C4-2B (cell line): ENCODE data around the gene FYCO1.
A peak's percentile ranks its signal among the peaks of the same experiment; 100 is the strongest.

Source experiments
- H3K27ac ChIP-seq: fragments of 450-650 bp; 2 replicates; pipeline ENCODE4 v1.5.1; 2017
- ZFX ChIP-seq: fragments of 450-650 bp; IDR thresholded peaks from 2 replicates; pipeline ENCODE4 v1.6.1; 2017
- TF ChIP-seq, protein P1 (sequence below): fragments of 450-650 bp; conservative IDR thresholded peaks from 2 replicates; pipeline ENCODE4 v1.5.1; 2017; ENCODE audit warnings: mild to moderate bottlenecking

Gene FYCO1

DNA sequence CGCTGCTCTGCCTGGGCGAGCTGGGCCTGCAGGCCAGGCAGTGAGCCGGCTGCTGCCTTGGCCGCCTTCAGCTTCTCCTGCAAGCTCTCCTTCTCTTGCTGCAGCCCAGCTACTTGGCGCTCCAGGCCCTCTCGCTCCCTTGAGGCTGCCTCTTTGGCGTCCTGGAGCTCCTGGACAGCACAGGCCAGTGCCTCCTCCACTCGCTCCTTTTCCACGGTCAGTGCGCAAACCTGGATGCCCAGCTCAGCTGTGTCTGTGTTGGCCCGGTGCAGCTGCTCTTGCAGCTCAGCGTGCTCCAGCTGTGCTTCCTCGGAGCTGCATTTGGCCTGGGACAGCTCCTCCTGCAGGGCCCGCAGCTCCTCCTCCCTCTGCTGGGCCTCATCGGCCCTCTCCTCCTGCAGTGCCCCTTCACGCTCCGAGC, 29.2 kb downstream of the FYCO1 start:
- H3K27ac ChIP-seq = peak overlapping the region; percentile 70; the same call in 1 of the 2 replicates
- no peak for TF ChIP-seq ZFX
- TF ChIP-seq, protein P1, sequence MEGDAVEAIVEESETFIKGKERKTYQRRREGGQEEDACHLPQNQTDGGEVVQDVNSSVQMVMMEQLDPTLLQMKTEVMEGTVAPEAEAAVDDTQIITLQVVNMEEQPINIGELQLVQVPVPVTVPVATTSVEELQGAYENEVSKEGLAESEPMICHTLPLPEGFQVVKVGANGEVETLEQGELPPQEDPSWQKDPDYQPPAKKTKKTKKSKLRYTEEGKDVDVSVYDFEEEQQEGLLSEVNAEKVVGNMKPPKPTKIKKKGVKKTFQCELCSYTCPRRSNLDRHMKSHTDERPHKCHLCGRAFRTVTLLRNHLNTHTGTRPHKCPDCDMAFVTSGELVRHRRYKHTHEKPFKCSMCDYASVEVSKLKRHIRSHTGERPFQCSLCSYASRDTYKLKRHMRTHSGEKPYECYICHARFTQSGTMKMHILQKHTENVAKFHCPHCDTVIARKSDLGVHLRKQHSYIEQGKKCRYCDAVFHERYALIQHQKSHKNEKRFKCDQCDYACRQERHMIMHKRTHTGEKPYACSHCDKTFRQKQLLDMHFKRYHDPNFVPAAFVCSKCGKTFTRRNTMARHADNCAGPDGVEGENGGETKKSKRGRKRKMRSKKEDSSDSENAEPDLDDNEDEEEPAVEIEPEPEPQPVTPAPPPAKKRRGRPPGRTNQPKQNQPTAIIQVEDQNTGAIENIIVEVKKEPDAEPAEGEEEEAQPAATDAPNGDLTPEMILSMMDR = no peak

DNA sequence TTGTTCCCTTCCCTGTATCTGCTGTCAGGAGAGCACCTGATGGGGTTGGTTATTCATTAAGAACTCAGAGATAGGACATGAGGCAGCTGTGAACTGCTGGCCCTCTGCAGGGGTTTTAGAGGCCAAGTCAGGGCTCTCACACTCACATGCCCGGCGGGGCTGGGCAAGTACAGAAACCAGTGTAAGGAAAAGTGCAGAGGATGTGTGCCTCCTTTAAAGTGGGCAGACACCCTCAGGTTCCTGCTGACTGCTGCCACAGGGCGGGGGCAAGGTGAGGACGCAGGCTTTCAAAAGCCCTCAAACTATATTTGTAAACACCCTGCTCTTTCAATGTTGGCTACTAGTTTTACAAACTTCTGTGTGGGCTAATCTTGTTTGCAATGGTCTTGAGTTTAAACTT, 30.0 kb downstream of the FYCO1 start:
- no peak overlapping the region for H3K27ac ChIP-seq
- TF ChIP-seq, protein P1 = no peak
- TF ChIP-seq ZFX = no peak

GRCh38 chr3:45965253-45965652, 30.4 kb downstream of the FYCO1 start:
- no peak overlapping the region for H3K27ac ChIP-seq
- TF ChIP-seq, protein P1 = no peak
- TF ChIP-seq ZFX = no peak

- TF ChIP-seq, protein P1 = no peak
- no peak for TF ChIP-seq ZFX
- H3K27ac ChIP-seq = no peak overlapping the region
Observed at GRCh38 chr3:45964139-45964538, 31.5 kb downstream of the FYCO1 start.

- no peak for TF ChIP-seq ZFX
- TF ChIP-seq, protein P1 = no peak
- H3K27ac ChIP-seq = no peak overlapping the region
Observed at GRCh38 chr3:45962033-45962432, 33.6 kb downstream of the FYCO1 start.

DNA sequence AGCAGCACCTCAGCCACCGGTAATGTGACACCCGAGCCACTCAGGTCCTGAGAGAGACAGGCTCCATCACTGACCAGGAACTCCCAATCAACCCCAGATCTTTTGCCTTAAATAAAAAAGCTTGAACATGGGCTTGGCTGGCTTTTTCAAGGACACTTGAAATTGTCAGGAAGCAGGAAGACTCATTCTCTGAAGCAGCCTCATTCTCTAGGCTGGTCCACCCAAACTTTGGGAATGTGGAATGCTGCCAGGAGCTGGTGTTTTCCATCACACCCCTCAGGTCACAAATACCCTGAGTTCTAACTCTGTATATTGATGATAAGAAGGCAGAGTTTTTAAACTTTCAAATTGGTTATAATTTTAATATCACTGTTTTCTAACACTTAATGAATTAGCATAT, 35.3 kb downstream of the FYCO1 start:
- H3K27ac ChIP-seq = no peak overlapping the region
- no peak for TF ChIP-seq ZFX
- TF ChIP-seq, protein P1 = no peak

DNA sequence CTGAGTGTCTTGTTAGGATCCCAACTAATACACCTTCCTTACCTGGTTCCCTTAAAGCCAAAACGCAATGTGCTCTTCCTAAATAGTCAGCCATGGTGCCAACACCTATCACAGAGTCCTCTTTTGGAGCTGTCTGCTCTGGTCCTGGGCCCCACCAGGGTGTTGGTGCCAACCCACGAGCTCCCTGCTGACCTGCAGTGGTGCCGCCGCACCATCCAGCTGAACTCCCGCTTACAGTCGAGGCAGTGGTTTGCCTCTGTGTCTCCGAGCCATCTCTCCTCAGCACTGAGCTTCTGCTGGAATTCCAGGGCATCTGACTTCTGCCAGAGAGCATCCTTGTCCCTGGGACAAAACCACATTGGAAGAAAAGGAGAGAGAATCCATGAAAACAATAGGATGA, 36.4 kb downstream of the FYCO1 start:
- TF ChIP-seq ZFX = no peak
- TF ChIP-seq, protein P1 = no peak
- H3K27ac ChIP-seq = no peak overlapping the region
